IPS-20b (cell line): Measurements from ENCODE around the gene DHDH.

ENCODE experiments used
- H3K27ac ChIP-seq: one replicate; pipeline ENCODE4 v1.5.1; 2013; ENCODE audit warnings: low read length
- H3K27me3 ChIP-seq: 2 replicates; pipeline ENCODE4 v1.6.1; 2013; ENCODE audit warnings: mild to moderate bottlenecking, low read length, inconsistent platforms; ENCODE audit not compliant: insufficient read depth
- H3K36me3 ChIP-seq: 2 replicates; pipeline ENCODE4 v1.6.1; 2013; ENCODE audit warnings: low read depth, mild to moderate bottlenecking, inconsistent platforms, low read length, moderate library complexity; ENCODE audit not compliant: insufficient read depth
- H3K4me1 ChIP-seq: 2 replicates; pipeline ENCODE4 v1.6.1; 2013; ENCODE audit warnings: mild to moderate bottlenecking, control low read depth, inconsistent platforms, low read length, moderate library complexity; ENCODE audit not compliant: insufficient read depth
- H3K4me3 ChIP-seq: 2 replicates; pipeline ENCODE4 v1.5.1; 2013; ENCODE audit warnings: mild to moderate bottlenecking, low read length, inconsistent platforms
- H3K9ac ChIP-seq: 2 replicates; pipeline ENCODE4 v1.6.1; 2013; ENCODE audit warnings: low read depth, mild to moderate bottlenecking, inconsistent platforms, low read length, moderate library complexity
- H3K9me3 ChIP-seq: 2 replicates; pipeline ENCODE4 v1.6.1; 2013; ENCODE audit warnings: mild to moderate bottlenecking, low read depth, low read length, inconsistent platforms; ENCODE audit not compliant: insufficient read depth

Gene DHDH

DNA sequence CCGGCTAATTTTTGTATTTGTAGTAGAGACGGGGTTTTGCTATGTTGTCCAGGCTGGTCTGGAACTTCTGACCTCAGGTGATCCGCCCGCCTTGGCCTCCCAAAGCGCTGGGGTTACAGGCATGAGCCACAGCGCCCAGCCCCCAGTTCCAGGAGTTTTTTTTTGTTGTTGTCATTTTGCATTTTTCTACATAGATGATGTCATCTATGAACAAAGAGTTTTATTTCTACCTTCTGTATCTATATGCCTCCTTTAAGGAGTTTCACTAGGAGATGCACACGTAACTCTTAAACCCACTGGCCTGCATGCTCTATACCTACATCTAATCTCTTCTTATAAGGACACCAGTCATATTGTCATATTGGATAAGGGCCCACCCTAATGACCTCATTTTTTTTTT lies 4.8 kb downstream of the DHDH start:
- no peaks in the 10 kb centered on the region; the same call in 1 of the 2 replicates for H3K4me1 ChIP-seq
- H3K27me3 ChIP-seq = peaks cover 17% of the 10 kb centered on the region
- no peak overlapping the region for H3K27ac ChIP-seq
- H3K9me3 ChIP-seq = no peaks in the 10 kb centered on the region; the same call in 1 of the 2 replicates
- H3K36me3 ChIP-seq = no peaks in the 10 kb centered on the region
- H3K9ac ChIP-seq = no peak overlapping the region
- H3K4me3 ChIP-seq = no peak overlapping the region

- Histone ChIP-seq H3K9ac (no peak overlapping the region), H3K27ac (no peak overlapping the region), H3K27me3 (no peaks in the 10 kb centered on the region), H3K4me1 (no peaks in the 10 kb centered on the region), H3K4me3 (no peak overlapping the region), H3K9me3 (no peaks in the 10 kb centered on the region; the same call in 1 of the 2 replicates), H3K36me3 (no peaks in the 10 kb centered on the region)
Observed at GRCh38 chr19:48940902-48941301, 7.4 kb downstream of the DHDH start.

- no peaks in the 10 kb centered on the region; the same call in 1 of the 2 replicates for H3K9me3 ChIP-seq
- no peak overlapping the region for H3K4me3 ChIP-seq
- H3K4me1 ChIP-seq = no peaks in the 10 kb centered on the region
- no peaks in the 10 kb centered on the region for H3K36me3 ChIP-seq
- H3K27me3 ChIP-seq = no peaks in the 10 kb centered on the region
- no peak overlapping the region for H3K27ac ChIP-seq
- H3K9ac ChIP-seq = no peak overlapping the region
Observed at GRCh38 chr19:48943081-48943480, 9.6 kb downstream of the DHDH start.

GRCh38 chr19:48945415-48945814 lies 11.9 kb downstream of the DHDH start:
- Histone ChIP-seq H3K27ac (no peak overlapping the region), H3K36me3 (no peaks in the 10 kb centered on the region), H3K9ac (no peak overlapping the region), H3K9me3 (no peaks in the 10 kb centered on the region; the same call in 1 of the 2 replicates), H3K4me3 (no peak overlapping the region), H3K27me3 (no peaks in the 10 kb centered on the region), H3K4me1 (no peaks in the 10 kb centered on the region)

DNA sequence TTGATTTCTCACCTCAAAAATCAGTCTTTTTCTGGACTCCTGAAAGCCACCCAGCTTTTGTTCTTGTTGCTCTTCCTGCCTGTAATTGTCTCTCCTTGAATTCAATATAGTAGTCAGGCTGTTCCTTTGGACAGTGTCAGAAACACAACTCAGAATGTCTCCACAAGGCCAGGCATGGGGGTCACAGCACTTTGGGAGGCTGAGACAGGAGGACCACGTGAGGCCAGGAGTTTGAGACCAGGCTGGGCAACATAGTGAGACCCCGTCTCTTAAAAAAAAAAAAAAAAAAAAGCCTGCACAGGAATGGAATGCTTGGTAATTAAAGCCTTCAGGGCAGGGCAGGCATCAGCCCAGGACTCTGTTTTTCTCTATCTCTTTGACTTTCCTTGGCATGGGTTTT lies 12.3 kb downstream of the DHDH start:
- no peaks in the 10 kb centered on the region for H3K36me3 ChIP-seq
- H3K4me1 ChIP-seq = no peaks in the 10 kb centered on the region
- H3K9ac ChIP-seq = no peak overlapping the region
- no peak overlapping the region for H3K27ac ChIP-seq
- H3K4me3 ChIP-seq = no peak overlapping the region
- H3K27me3 ChIP-seq = no peaks in the 10 kb centered on the region
- H3K9me3 ChIP-seq = no peaks in the 10 kb centered on the region; the same call in 1 of the 2 replicates

DNA sequence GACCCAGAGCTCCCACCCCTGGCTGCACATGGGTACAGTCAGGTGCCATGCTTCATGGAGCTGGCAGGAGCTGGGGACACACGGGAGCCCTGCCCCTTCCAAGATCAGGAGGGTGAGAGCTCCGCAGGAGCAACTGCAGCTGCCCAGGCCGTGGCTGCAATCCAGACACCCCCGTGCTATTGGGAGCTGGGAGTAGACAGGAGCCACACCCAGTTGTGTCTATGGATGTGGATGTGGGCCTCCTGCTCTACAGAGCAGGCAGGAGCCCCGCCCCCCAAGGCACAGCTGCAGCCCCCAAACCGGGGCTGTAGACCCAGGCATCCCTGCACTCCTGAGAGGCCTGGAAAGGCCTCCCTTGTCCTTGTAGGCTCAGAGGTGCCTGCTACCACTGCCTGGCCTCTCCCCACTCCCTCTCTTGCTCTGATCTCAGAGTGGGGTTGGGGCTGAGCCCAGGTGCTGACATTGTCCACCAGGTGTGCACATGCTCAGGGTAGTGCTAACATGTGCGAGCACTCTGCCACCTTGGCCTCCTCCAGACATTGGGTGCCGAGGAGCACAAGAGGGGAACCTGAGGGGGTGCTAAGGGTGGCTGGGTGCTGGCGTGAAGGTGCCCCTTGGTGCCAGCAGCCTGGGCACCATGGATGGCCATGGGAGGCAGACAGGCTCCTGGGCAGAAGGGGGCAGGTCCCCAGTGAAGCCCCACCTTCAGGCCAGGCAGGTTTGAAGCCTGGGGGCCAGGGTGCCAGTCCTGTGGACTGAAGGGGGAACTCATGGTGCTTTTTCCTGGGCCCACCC lies 13.2 kb downstream of the DHDH start:
- Histone ChIP-seq H3K9ac (no peak overlapping the region), H3K27me3 (no peaks in the 10 kb centered on the region), H3K27ac (no peak overlapping the region), H3K4me3 (no peak overlapping the region), H3K36me3 (no peaks in the 10 kb centered on the region), H3K9me3 (no peaks in the 10 kb centered on the region), H3K4me1 (no peaks in the 10 kb centered on the region)

GRCh38 chr19:48947258-48947542 lies 13.7 kb downstream of the DHDH start:
- H3K9me3 ChIP-seq = no peaks in the 10 kb centered on the region
- H3K9ac ChIP-seq = no peak overlapping the region
- H3K4me1 ChIP-seq = no peaks in the 10 kb centered on the region
- no peaks in the 10 kb centered on the region for H3K36me3 ChIP-seq
- no peak overlapping the region for H3K27ac ChIP-seq
- H3K4me3 ChIP-seq = no peak overlapping the region
- H3K27me3 ChIP-seq = no peaks in the 10 kb centered on the region

DNA sequence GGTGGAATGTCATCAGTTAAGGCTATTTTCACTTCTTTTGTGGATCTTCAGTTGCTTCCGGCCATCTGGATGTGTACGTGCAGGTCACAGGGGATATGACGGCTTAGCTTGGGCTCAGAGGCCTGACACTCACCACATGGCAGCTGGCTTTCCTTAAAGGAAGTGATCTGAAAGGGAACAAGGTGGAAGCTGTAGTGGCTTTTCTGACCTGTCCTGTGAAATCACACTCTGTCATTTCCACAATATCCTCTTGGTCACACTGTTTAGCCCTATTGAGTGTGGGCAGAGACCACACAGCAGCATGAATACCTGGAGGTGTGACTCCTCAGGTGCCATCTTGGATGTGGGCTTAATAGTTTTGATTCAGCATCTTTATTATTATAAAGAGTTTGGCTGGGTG lies 16.7 kb downstream of the DHDH start:
- Histone ChIP-seq H3K27ac (no peak overlapping the region), H3K4me1 (no peaks in the 10 kb centered on the region), H3K9ac (no peak overlapping the region)

GRCh38 chr19:48950830-48951519 lies 17.5 kb downstream of the DHDH start:
- Histone ChIP-seq H3K9me3 (no peaks in the 10 kb centered on the region), H3K4me1 (peaks cover 7% of the 10 kb centered on the region; the same call in 1 of the 2 replicates), H3K36me3 (peaks cover 5% of the 10 kb centered on the region; the same call in 1 of the 2 replicates), H3K27me3 (no peaks in the 10 kb centered on the region), H3K4me3 (no peak overlapping the region), H3K27ac (no peak overlapping the region), H3K9ac (no peak overlapping the region)

More for the DNA sequence above, 16.7 kb downstream of the DHDH start:
- H3K9me3 ChIP-seq = no peaks in the 10 kb centered on the region
- H3K27me3 ChIP-seq = no peaks in the 10 kb centered on the region
- H3K36me3 ChIP-seq = no peaks in the 10 kb centered on the region
- H3K4me3 ChIP-seq = no peak overlapping the region

- H3K9ac ChIP-seq = no peak overlapping the region
- no peak overlapping the region for H3K4me3 ChIP-seq
- H3K36me3 ChIP-seq = peaks cover 23% of the 10 kb centered on the region
- H3K4me1 ChIP-seq = peaks cover 7% of the 10 kb centered on the region; the same call in 1 of the 2 replicates
- H3K27me3 ChIP-seq = no peaks in the 10 kb centered on the region
- no peaks in the 10 kb centered on the region for H3K9me3 ChIP-seq
- H3K27ac ChIP-seq = no peak overlapping the region
Observed at GRCh38 chr19:48953141-48953540, 19.6 kb downstream of the DHDH start.

- Histone ChIP-seq H3K27ac (peak overlapping the region; percentile 73), H3K9me3 (no peaks in the 10 kb centered on the region), H3K9ac (peak overlapping the region; percentile 77), H3K27me3 (no peaks in the 10 kb centered on the region), H3K36me3 (peaks cover 31% of the 10 kb centered on the region), H3K4me1 (peaks cover 7% of the 10 kb centered on the region; the same call in 1 of the 2 replicates), H3K4me3 (peak overlapping the region; percentile 81)
Observed at GRCh38 chr19:48953990-48954594, 20.6 kb downstream of the DHDH start.
